T-helper 2 cell treated with Interferon-gamma antibody and Interleukin-4, amounts not matched to agents 5 μg/mL and 100 μg/mL, for 36 hours (primary cell): ENCODE results near the gene DYNLL2.
"Not testable (repeated sequence)": the region's sequence is repeated elsewhere in the genome, so short reads cannot be mapped to it uniquely, and the experiment has no call there.

Experiments used
- DNase-seq: peaks from one replicate; pipeline ENCODE4 v3.0.0; 2021; ENCODE audit warnings: low spot score
- H3K27ac Mint-ChIP-seq: one replicate; pipeline ENCODE4 v1.8.0; 2021; ENCODE audit warnings: mild to moderate bottlenecking, mixed read lengths
- H3K27me3 Mint-ChIP-seq: one replicate; pipeline ENCODE4 v1.8.0; 2021; ENCODE audit warnings: low read depth, mixed read lengths
- H3K36me3 Mint-ChIP-seq: one replicate; pipeline ENCODE4 v1.8.0; 2021; ENCODE audit warnings: low read depth, mixed read lengths
- H3K4me1 Mint-ChIP-seq: one replicate; pipeline ENCODE4 v1.8.0; 2021; ENCODE audit warnings: low read depth, mixed read lengths
- H3K4me3 Mint-ChIP-seq: one replicate; pipeline ENCODE4 v1.8.0; 2022; ENCODE audit warnings: mild to moderate bottlenecking, moderate library complexity, mixed read lengths
- H3K9me3 Mint-ChIP-seq: one replicate; pipeline ENCODE4 v1.8.0; 2021; ENCODE audit warnings: mixed read lengths

DYNLL2 gene

GRCh38 chr17:58082870-58083490 lies at the start of gene DYNLL2:
Gene DYNLL2, plus strand, starts transcription at chr17:58083419. Its CDS starts 3,672 bp downstream, at chr17:58087091.
- Mint-ChIP-seq H3K27me3 (peaks cover 26% of the 10 kb centered on the region), H3K36me3 (peaks cover 25% of the 10 kb centered on the region), H3K4me3 (peak within 1 kb of the TSS; percentile 89), H3K27ac (peak within 1 kb of the TSS; percentile 85), H3K4me1 (peaks cover 27% of the 10 kb centered on the region), H3K9me3 (no peaks in the 10 kb centered on the region)
- peak; percentile 85 for DNase-seq

- no peaks in the 10 kb centered on the region for H3K36me3 Mint-ChIP-seq
- no peaks in the 10 kb centered on the region for H3K4me1 Mint-ChIP-seq
- H3K27me3 Mint-ChIP-seq = peaks cover 43% of the 10 kb centered on the region
- no peak for DNase-seq
- no peak overlapping the region for H3K4me3 Mint-ChIP-seq
- no peak overlapping the region for H3K27ac Mint-ChIP-seq
- H3K9me3 Mint-ChIP-seq = no peaks in the 10 kb centered on the region
Measured at GRCh38 chr17:58039975-58040374, 43.2 kb upstream of the DYNLL2 start.

- H3K4me3 Mint-ChIP-seq = no peak overlapping the region
- H3K36me3 Mint-ChIP-seq = no peaks in the 10 kb centered on the region
- peaks cover 43% of the 10 kb centered on the region for H3K27me3 Mint-ChIP-seq
Measured at GRCh38 chr17:58040386-58040785, 42.8 kb upstream of the DYNLL2 start.

GRCh38 chr17:58041161-58041560 lies 42.1 kb upstream of the DYNLL2 start:
- Mint-ChIP-seq H3K27ac (no peak overlapping the region), H3K36me3 (no peaks in the 10 kb centered on the region), H3K9me3 (no peaks in the 10 kb centered on the region), H3K4me3 (no peak overlapping the region), H3K4me1 (no peaks in the 10 kb centered on the region), H3K27me3 (peaks cover 45% of the 10 kb centered on the region)
- no peak for DNase-seq

More at GRCh38 chr17:58040386-58040785, 42.8 kb upstream of the DYNLL2 start:
- no peaks in the 10 kb centered on the region for H3K9me3 Mint-ChIP-seq
- DNase-seq = no peak
- no peak overlapping the region for H3K27ac Mint-ChIP-seq
- H3K4me1 Mint-ChIP-seq = no peaks in the 10 kb centered on the region

- Mint-ChIP-seq H3K4me3 (no peak overlapping the region), H3K27ac (no peak overlapping the region), H3K27me3 (peaks cover 46% of the 10 kb centered on the region), H3K36me3 (no peaks in the 10 kb centered on the region), H3K4me1 (no peaks in the 10 kb centered on the region), H3K9me3 (no peaks in the 10 kb centered on the region)
- DNase-seq = no peak
Measured at GRCh38 chr17:58043221-58044181, 39.7 kb upstream of the DYNLL2 start.

- DNase-seq, H3K4me1 Mint-ChIP-seq, H3K36me3 Mint-ChIP-seq, H3K27ac Mint-ChIP-seq, H3K4me3 Mint-ChIP-seq, H3K9me3 Mint-ChIP-seq: not testable (repeated sequence)
- H3K27me3 Mint-ChIP-seq = peaks cover 45% of the 10 kb centered on the region
Measured at GRCh38 chr17:58044256-58044655, 39.0 kb upstream of the DYNLL2 start.

- H3K36me3 Mint-ChIP-seq = no peaks in the 10 kb centered on the region
- no peaks in the 10 kb centered on the region for H3K9me3 Mint-ChIP-seq
- H3K4me3 Mint-ChIP-seq = no peak overlapping the region
- H3K27me3 Mint-ChIP-seq = peaks cover 24% of the 10 kb centered on the region
- no peaks in the 10 kb centered on the region for H3K4me1 Mint-ChIP-seq
- no peak for DNase-seq
- H3K27ac Mint-ChIP-seq = no peak overlapping the region
Measured at GRCh38 chr17:58046239-58047094, 36.8 kb upstream of the DYNLL2 start.

GRCh38 chr17:58047376-58048150 lies 35.7 kb upstream of the DYNLL2 start:
- Mint-ChIP-seq H3K27ac (no peak overlapping the region), H3K4me3 (no peak overlapping the region)

GRCh38 chr17:58049533-58049932 lies 33.7 kb upstream of the DYNLL2 start:
- no peaks in the 10 kb centered on the region for H3K36me3 Mint-ChIP-seq
- H3K4me3 Mint-ChIP-seq = no peak overlapping the region
- H3K9me3 Mint-ChIP-seq = no peaks in the 10 kb centered on the region
- DNase-seq = no peak
- no peak overlapping the region for H3K27ac Mint-ChIP-seq
- peaks cover 9% of the 10 kb centered on the region for H3K27me3 Mint-ChIP-seq
- peaks cover 3% of the 10 kb centered on the region for H3K4me1 Mint-ChIP-seq

More at GRCh38 chr17:58047376-58048150, 35.7 kb upstream of the DYNLL2 start:
- Mint-ChIP-seq H3K36me3 (no peaks in the 10 kb centered on the region), H3K9me3 (no peaks in the 10 kb centered on the region), H3K27me3 (peaks cover 17% of the 10 kb centered on the region), H3K4me1 (no peaks in the 10 kb centered on the region)
- DNase-seq = no peak

GRCh38 chr17:58050966-58051365 lies 32.3 kb upstream of the DYNLL2 start:
- no peak overlapping the region for H3K27ac Mint-ChIP-seq
- H3K27me3 Mint-ChIP-seq = peaks cover 11% of the 10 kb centered on the region
- peaks cover 3% of the 10 kb centered on the region for H3K4me1 Mint-ChIP-seq
- H3K9me3 Mint-ChIP-seq = no peaks in the 10 kb centered on the region
- no peak for DNase-seq
- H3K36me3 Mint-ChIP-seq = no peaks in the 10 kb centered on the region
- H3K4me3 Mint-ChIP-seq = no peak overlapping the region

- Mint-ChIP-seq H3K27ac (no peak overlapping the region), H3K4me1 (peaks cover 3% of the 10 kb centered on the region), H3K4me3 (no peak overlapping the region), H3K9me3 (no peaks in the 10 kb centered on the region), H3K36me3 (no peaks in the 10 kb centered on the region), H3K27me3 (peaks cover 8% of the 10 kb centered on the region)
- no peak for DNase-seq
Measured at GRCh38 chr17:58051468-58051867, 31.8 kb upstream of the DYNLL2 start.

- no peaks in the 10 kb centered on the region for H3K36me3 Mint-ChIP-seq
- H3K4me1 Mint-ChIP-seq = peaks cover 3% of the 10 kb centered on the region
- no peak for DNase-seq
- H3K9me3 Mint-ChIP-seq = no peaks in the 10 kb centered on the region
- H3K27me3 Mint-ChIP-seq = peaks cover 8% of the 10 kb centered on the region
- H3K27ac Mint-ChIP-seq = no peak overlapping the region
- no peak overlapping the region for H3K4me3 Mint-ChIP-seq
Measured at GRCh38 chr17:58052407-58052806, 30.8 kb upstream of the DYNLL2 start.
